Measurements from ENCODE around the gene EGLN1.
"Not testable (repeated sequence)": the region's sequence is repeated elsewhere in the genome, so short reads cannot be mapped to it uniquely, and the experiment has no call there.

The EGLN1 gene

DNA sequence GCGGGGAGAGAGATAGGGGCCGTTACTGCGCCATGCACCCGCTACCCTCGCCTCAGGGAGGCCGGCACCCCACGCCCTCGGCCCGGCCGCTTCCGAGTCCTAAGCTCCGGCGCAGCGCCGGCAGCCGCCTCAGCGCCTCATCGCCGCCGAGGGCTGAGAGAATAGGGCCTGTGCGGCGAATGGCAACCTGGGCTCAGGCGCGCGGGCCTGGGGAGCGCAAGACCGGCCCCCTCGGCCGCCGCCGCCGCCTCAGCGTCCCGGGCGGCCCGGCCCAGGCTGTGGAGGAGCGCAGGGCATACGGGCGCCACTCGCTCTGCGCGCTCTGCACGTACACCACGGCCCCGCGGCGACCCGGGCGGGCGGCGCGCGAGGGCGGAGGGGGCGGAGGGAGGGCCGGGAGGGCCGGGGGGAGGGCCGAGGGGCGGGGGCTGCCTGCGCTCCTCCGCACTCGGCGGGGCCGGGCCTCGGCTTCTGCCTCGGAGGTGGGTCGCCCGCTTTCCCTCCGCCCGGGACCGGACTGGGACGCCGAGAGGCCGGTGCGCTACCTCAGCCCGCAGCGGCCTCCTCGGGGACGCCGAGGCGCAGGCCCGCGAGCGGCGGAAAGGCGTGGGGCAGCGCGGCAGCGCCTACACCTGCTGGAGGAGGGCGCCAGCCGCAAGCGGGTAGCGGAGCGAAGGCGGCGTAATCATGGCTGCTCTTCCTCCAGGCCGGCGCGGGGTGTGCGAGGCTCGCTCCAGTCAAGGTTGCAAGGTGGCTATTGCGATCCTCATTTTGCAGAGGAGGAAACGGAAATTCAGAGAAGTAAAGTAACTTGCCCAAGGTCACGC is at the start of gene EGLN1:
EGLN1 (minus strand) TSS at position 317 of the 827 bp plus-strand sequence. CDS start 399 bp downstream, outside the sequence.
- H3K36me3 Mint-ChIP-seq = peaks cover 0 to 9% of the 10 kb centered on the region in 2 donors
- peak within 1 kb of the TSS; percentile 81 to 91 for H3K4me3 Mint-ChIP-seq
- peak within 1 kb of the TSS; percentile 96 for H3K27ac Mint-ChIP-seq
- H3K27me3 Mint-ChIP-seq = no peaks in the 10 kb centered on the region
- no peaks in the 10 kb centered on the region for H3K9me3 Mint-ChIP-seq
- DNase-seq (peak; percentile 80), ATAC-seq (replicated peaks) (peak; percentile 87 to 88)
- H3K4me1 Mint-ChIP-seq = peaks cover 15 to 33% of the 10 kb centered on the region in 2 donors

DNA sequence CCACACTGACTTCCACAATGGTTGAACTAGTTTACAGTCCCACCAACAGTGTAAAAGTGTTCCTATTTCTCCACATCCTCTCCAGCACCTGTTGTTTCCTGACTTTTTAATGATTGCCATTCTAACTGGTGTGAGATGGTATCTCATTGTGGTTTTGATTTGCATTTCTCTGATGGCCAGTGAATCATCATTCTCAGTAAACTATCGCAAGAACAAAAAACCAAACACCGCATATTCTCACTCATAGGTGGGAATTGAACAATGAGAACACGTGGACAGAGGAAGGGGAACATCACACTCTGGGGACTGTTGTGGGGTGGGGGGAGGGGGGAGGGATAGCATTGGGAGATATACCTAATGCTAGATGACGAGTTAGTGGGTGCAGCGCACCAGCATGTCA is 49.4 kb upstream of the EGLN1 start:
- H3K36me3 Mint-ChIP-seq; ATAC-seq (replicated peaks); DNase-seq; H3K4me3 Mint-ChIP-seq; H3K9me3 Mint-ChIP-seq; H3K4me1 Mint-ChIP-seq; H3K27ac Mint-ChIP-seq: not testable (repeated sequence)
- H3K27me3 Mint-ChIP-seq = peaks cover 16 to 22% of the 10 kb centered on the region in 2 donors

GRCh38 chr1:231471027-231471426 is 48.9 kb upstream of the EGLN1 start:
- not testable (repeated sequence) for ATAC-seq (replicated peaks); H3K4me1 Mint-ChIP-seq; H3K27ac Mint-ChIP-seq; DNase-seq; H3K36me3 Mint-ChIP-seq; H3K9me3 Mint-ChIP-seq; H3K4me3 Mint-ChIP-seq
- peaks cover 16 to 22% of the 10 kb centered on the region in 2 donors for H3K27me3 Mint-ChIP-seq

DNA sequence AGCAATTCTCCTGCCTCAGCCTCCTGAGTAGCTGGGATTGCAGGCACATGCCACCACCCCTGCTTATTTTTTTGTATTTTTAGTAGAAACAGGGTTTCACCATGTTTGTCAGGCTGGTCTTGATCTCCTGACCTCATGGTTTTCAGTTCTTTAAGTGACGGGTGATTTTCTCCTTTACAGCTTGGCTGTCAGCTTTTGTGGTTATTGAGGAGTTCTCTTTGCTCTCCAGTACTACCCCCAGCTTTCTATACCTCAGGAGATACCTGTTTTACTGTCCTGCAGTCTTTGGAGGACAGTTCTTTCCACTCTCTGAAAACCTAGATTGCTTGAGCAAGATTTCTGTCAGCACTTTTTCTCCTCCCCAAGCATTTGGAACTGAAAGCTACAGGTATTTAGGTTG is 45.9 kb upstream of the EGLN1 start:
- Mint-ChIP-seq H3K4me1 (no peaks in the 10 kb centered on the region), H3K27ac (no peak overlapping the region), H3K4me3 (no peak overlapping the region), H3K27me3 (peaks cover 18 to 31% of the 10 kb centered on the region in 2 donors), H3K36me3 (peaks cover 0 to 8% of the 10 kb centered on the region in 2 donors), H3K9me3 (peaks cover 8 to 18% of the 10 kb centered on the region in 2 donors)
- DNase-seq = no peak
- no peak for ATAC-seq (replicated peaks)

- DNase-seq = no peak
- H3K36me3 Mint-ChIP-seq = peaks cover 0 to 8% of the 10 kb centered on the region in 2 donors
- H3K27ac Mint-ChIP-seq = no peak overlapping the region
- no peak overlapping the region for H3K4me3 Mint-ChIP-seq
- peaks cover 35 to 50% of the 10 kb centered on the region in 2 donors for H3K27me3 Mint-ChIP-seq
- H3K4me1 Mint-ChIP-seq = peaks cover 2 to 7% of the 10 kb centered on the region in 2 donors
- H3K9me3 Mint-ChIP-seq = peaks cover 8 to 18% of the 10 kb centered on the region in 2 donors
- peak in 1 of 2 donors; percentile 31 for ATAC-seq (replicated peaks)
These were observed 43.0 kb upstream of the EGLN1 start for GRCh38 chr1:231465051-231465450.

GRCh38 chr1:231463541-231463940 is 41.5 kb upstream of the EGLN1 start:
- H3K27me3 Mint-ChIP-seq = peaks cover 42 to 53% of the 10 kb centered on the region in 2 donors
- H3K4me1 Mint-ChIP-seq = peaks cover 2 to 9% of the 10 kb centered on the region in 2 donors
- peaks cover 0 to 8% of the 10 kb centered on the region in 2 donors for H3K36me3 Mint-ChIP-seq
- ATAC-seq (replicated peaks) = no peak
- no peak overlapping the region for H3K27ac Mint-ChIP-seq
- no peak for DNase-seq
- no peak overlapping the region for H3K4me3 Mint-ChIP-seq
- peaks cover 8 to 18% of the 10 kb centered on the region in 2 donors for H3K9me3 Mint-ChIP-seq

- Mint-ChIP-seq H3K27ac (no peak overlapping the region), H3K27me3 (peaks cover 47 to 49% of the 10 kb centered on the region in 2 donors)
These were observed 38.5 kb upstream of the EGLN1 start for GRCh38 chr1:231460614-231461013.

DNA sequence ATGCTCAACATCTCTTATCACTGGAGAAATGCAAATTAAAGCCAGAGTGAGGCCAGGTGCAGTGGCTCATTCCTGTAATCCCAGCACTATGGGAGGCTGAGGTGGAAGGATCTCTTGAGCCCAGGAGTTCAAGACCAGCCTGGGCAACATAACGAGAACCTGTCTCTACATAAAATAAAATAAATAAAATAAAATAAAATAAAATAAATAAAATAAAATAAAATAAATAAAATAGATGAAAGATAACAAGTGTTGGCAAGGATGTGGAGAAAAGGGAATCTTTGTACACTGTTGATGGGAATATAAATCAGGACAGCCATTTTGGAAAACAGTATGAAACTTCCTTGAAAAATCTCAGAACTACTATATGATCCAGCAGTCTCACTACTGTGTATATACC is 37.4 kb upstream of the EGLN1 start:
- not testable (repeated sequence) for DNase-seq; H3K27ac Mint-ChIP-seq; H3K4me1 Mint-ChIP-seq; H3K36me3 Mint-ChIP-seq; ATAC-seq (replicated peaks); H3K4me3 Mint-ChIP-seq
- Mint-ChIP-seq H3K9me3 (peaks cover 9 to 11% of the 10 kb centered on the region in 2 donors), H3K27me3 (peaks cover 46 to 57% of the 10 kb centered on the region in 2 donors)

More at GRCh38 chr1:231460614-231461013, 38.5 kb upstream of the EGLN1 start:
- H3K4me1 Mint-ChIP-seq = peaks cover 2 to 9% of the 10 kb centered on the region in 2 donors
- H3K36me3 Mint-ChIP-seq = peaks cover 1 to 9% of the 10 kb centered on the region in 2 donors
- H3K9me3 Mint-ChIP-seq = peaks cover 9 to 12% of the 10 kb centered on the region in 2 donors
- no peak overlapping the region for H3K4me3 Mint-ChIP-seq
- DNase-seq (no peak), ATAC-seq (replicated peaks) (peak; percentile 79 to 85)

DNA sequence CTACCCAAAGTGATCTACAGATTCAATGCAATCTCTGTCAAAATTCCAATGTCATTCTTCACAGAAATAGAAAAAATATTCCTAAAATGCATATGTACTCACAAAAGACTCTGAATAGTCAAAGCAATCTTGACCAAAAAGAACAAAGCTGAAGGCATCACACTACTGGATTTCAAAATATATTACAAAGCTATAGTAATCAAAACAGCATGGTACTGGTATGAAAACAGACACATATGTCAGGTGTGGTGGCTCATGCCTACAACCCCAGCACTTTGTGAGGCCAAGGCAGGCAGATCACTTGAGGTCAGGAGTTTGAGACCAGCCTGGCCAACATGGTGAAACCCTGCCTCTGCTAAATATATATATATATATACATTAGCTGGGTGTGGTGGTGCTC is 35.9 kb upstream of the EGLN1 start:
- H3K27ac Mint-ChIP-seq; H3K36me3 Mint-ChIP-seq; H3K4me3 Mint-ChIP-seq; DNase-seq; H3K9me3 Mint-ChIP-seq; ATAC-seq (replicated peaks); H3K4me1 Mint-ChIP-seq: not testable (repeated sequence)
- H3K27me3 Mint-ChIP-seq = peaks cover 38 to 51% of the 10 kb centered on the region in 2 donors

DNA sequence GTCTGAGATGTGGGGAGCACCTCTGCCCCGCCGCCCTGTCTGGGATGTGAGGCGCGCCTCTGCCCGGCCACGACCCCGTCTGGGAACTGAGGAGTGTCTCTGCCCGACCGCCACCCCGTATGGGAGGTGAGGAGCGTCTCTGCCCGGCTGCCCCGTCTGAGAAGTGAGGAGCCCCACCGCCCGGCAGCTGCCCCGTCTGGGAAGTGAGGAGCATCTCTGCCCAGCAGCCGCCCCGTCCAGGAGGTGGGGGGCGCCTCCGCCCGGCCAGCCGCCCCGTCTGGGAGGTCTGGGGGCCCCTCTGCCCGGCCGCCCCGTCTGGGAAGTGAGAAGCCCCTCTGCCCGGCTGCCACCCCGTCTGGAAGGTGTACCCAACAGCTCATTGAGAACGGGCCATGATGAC is 32.0 kb upstream of the EGLN1 start:
- H3K4me1 Mint-ChIP-seq; H3K4me3 Mint-ChIP-seq; H3K36me3 Mint-ChIP-seq; DNase-seq; H3K9me3 Mint-ChIP-seq; H3K27ac Mint-ChIP-seq; ATAC-seq (replicated peaks): not testable (repeated sequence)
- H3K27me3 Mint-ChIP-seq = peaks cover 23 to 39% of the 10 kb centered on the region in 2 donors

DNA sequence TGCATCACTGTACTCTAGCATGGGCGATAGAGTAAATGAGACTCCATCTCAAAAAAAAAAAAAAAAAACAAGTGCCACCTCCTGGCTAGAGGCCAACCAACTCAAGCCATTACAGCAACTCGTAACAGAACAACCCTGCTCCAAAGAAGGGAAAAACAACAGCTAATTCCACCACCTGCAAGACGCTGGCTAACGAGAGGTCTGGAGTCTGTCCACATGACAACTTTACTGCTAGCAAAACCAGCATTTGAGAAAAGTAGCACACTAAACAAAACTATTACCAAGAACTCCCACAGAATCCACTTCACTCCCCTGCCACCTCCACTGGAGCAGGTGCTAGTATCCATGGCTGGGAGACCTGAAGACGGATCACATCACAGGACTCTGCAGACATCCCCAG is 24.1 kb upstream of the EGLN1 start:
- H3K36me3 Mint-ChIP-seq = peaks cover 2 to 9% of the 10 kb centered on the region in 2 donors
- no peak overlapping the region for H3K4me3 Mint-ChIP-seq
- ATAC-seq (replicated peaks) = no peak
- peaks cover 36 to 58% of the 10 kb centered on the region in 2 donors for H3K27me3 Mint-ChIP-seq
- no peaks in the 10 kb centered on the region for H3K4me1 Mint-ChIP-seq
- no peak overlapping the region for H3K27ac Mint-ChIP-seq
- no peak for DNase-seq
- peaks cover 8 to 21% of the 10 kb centered on the region in 2 donors for H3K9me3 Mint-ChIP-seq

- Mint-ChIP-seq H3K27ac (no peak overlapping the region), H3K4me1 (no peaks in the 10 kb centered on the region), H3K9me3 (peaks cover 8 to 21% of the 10 kb centered on the region in 2 donors), H3K4me3 (no peak overlapping the region), H3K36me3 (peaks cover 2 to 9% of the 10 kb centered on the region in 2 donors), H3K27me3 (peaks cover 36 to 51% of the 10 kb centered on the region in 2 donors)
- no peak for DNase-seq
- no peak for ATAC-seq (replicated peaks)
These were observed 22.0 kb upstream of the EGLN1 start for GRCh38 chr1:231444059-231444458.

GRCh38 chr1:231443363-231443762 is 21.3 kb upstream of the EGLN1 start:
- no peak for DNase-seq
- H3K27me3 Mint-ChIP-seq = peaks cover 36 to 51% of the 10 kb centered on the region in 2 donors
- H3K4me1 Mint-ChIP-seq = no peaks in the 10 kb centered on the region

GRCh38 chr1:231442735-231443134 is 20.6 kb upstream of the EGLN1 start:
- peaks cover 2 to 9% of the 10 kb centered on the region in 2 donors for H3K36me3 Mint-ChIP-seq
- H3K27ac Mint-ChIP-seq = no peak overlapping the region
- no peak overlapping the region for H3K4me3 Mint-ChIP-seq
- ATAC-seq (replicated peaks) (no peak), DNase-seq (no peak)
- H3K4me1 Mint-ChIP-seq = no peaks in the 10 kb centered on the region
- peaks cover 36 to 51% of the 10 kb centered on the region in 2 donors for H3K27me3 Mint-ChIP-seq
- peaks cover 8 to 21% of the 10 kb centered on the region in 2 donors for H3K9me3 Mint-ChIP-seq

More at GRCh38 chr1:231443363-231443762, 21.3 kb upstream of the EGLN1 start:
- no peak for ATAC-seq (replicated peaks)
- Mint-ChIP-seq H3K27ac (no peak overlapping the region), H3K9me3 (peaks cover 8 to 21% of the 10 kb centered on the region in 2 donors), H3K4me3 (no peak overlapping the region), H3K36me3 (peaks cover 2 to 9% of the 10 kb centered on the region in 2 donors)

DNA sequence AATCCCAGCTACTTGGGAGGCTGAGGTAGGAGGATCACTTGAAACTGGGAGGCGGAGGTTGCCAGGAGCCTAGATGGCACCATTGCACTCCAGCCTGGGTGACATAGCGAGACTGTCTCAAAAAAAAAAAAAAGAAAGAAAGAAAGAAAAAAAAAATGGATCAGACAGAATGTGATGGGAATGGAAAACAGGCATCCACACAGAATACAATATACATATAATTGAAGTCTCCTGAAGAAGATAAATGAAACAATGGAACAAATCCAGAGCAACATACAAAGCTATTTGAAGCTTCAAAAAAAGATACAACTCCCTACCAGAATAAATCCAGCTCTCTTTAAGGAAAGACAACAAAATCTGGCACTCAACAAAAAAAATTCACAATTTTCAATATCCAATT is 10.9 kb upstream of the EGLN1 start:
- no peak for ATAC-seq (replicated peaks)
- Mint-ChIP-seq H3K36me3 (peaks cover 0 to 3% of the 10 kb centered on the region in 2 donors), H3K9me3 (no peaks in the 10 kb centered on the region), H3K4me3 (no peak overlapping the region), H3K4me1 (peaks cover 5 to 11% of the 10 kb centered on the region in 2 donors), H3K27ac (no peak overlapping the region), H3K27me3 (peaks cover 27 to 37% of the 10 kb centered on the region in 2 donors)
- no peak for DNase-seq

Data from stimulated activated naive B cell treated with anti-CD40 and anti-IgM and Interleukin-4, amounts not matched to agents 10 μg/mL and 1 μg/mL and 100 μg/mL, for 72 hours (primary cell).